Left forelimb (tissue), 1 donor: Measurements from ENCODE around the gene HECW1.
"Not testable (repeated sequence)": the region's sequence is repeated elsewhere in the genome, so short reads cannot be mapped to it uniquely, and the experiment has no call there.

Experiments used
- DNase-seq: peaks from one replicate; pipeline ENCODE4 v3.0.0-alpha.2; 2018; ENCODE audit warnings: low spot score

Gene HECW1

DNA sequence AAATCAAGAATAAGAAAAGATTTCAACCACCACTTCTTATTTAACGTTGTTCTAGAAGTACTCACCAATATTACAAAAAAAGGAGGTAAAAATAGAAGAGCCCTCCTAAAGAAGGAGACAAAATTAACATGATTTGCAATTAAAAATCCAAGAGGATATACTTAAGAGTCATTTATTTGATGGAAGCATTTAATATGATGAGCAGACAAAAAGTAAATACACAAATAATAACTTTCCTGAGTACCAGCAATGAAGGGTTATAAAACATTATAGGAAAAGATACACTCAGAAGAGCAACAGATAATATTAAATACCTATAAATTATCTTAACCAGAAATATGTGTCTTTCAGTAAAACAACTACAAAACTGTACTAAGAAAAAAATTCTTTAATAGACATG lies 363.5 kb downstream of the HECW1 start:
- DNase-seq, result no peak

DNA sequence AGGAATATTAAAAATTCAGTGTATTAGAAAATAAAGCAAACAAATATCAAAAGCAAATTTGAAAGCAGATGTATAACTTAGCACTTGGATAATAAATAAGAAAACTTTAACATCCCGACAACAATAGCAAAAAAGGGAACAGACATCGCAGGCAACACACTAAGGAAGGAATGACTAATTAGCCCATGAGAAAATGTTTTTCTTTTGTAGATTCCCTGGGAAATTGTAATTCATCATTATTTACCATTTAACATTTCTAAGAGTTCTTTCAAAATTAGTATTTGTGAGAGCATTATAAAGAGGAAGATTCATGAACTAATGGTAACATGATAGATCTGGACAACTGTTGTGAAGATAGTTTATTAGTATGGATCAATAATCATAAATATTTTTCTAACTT lies 364.4 kb downstream of the HECW1 start:
- no peak for DNase-seq

DNA sequence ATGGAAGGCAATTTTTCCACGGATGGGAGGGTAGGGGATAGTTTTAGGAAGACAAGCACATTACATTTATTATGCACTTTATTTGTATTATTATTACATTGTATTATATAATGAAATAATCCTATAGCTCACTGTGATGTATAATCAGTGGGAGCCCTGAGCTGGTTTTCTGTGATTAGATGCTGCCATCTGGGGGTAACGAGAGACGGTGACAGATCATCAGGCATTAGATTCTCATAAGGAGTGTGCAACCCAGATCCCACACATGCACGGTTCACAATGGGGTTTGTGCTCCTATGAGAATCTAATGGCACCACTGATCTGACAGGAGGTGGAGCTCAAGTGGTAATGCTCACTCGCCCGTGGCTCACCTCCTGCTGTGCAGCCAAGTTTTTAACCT lies 366.6 kb downstream of the HECW1 start:
- DNase-seq, result no peak

DNA sequence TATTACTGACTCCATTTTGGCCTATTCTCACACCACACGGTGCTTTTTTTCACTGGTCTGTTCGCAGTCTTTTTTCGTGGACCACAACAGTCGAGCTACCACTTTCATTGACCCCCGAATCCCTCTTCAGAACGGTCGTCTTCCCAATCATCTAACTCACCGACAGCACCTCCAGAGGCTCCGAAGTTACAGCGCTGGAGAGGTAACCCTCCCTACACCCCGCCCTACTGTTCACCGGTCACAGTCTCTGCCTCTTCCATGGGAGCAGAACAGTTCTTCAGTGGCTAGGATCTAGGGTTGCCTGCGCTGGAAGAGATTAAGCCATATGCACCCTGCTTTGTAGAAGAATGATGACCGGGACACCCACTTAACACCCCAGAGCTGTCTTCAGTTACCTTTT lies 367.1 kb downstream of the HECW1 start:
- DNase-seq, result no peak

DNA sequence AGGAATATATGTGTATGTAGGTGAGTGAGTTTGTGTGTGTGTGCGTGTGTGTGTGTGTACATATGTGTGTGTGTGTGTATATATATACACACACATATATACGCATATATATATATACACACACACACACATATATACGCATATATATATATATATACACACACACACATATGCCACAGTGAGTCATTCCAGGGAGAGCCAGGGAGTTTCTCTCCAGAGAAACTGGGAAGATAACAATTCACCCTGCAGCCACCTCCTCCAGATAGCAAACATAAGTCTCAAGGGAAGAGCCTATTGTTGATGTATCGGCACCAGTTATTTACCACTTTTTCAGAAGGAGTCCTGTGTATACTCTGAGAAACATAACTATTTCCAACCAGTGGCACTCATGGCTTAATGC lies 368.1 kb downstream of the HECW1 start:
- no peak for DNase-seq

DNA sequence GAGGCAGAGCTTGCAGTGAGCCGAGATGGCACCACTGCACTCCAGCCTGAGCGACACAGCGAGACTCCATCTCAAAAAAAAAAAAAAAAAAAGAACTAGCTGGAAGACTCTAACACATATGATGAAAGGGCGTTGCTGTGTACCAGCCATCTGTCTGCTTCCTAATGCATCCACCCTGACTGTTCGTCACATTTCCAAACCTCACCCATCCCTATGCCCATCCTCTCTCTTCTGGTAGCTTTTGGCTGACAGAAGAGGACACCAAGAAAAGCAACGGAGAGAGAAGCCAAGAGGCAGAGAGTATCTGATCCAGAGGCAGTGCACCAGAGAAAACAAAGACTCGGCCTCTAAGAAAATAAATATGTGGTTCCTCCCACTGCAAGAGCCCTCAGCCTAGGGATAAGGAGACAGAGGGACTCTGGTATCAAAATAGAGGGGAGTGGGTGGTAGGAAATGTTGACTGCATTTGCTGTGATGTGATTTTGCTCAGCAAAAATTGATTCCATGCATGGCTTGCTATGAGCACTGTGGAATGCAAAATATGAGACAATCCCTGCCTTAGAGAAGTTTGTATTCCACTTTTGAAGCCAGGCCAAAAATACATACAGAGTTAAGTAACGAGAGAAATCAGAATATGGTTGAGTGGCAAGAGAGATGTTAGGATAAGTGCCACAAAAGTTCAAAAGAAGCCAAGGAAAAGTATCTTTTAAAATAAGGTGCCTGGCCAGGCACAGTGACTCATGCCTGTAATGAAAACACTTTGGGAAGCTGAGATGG lies 369.6 kb downstream of the HECW1 start:
- DNase-seq, result no peak

DNA sequence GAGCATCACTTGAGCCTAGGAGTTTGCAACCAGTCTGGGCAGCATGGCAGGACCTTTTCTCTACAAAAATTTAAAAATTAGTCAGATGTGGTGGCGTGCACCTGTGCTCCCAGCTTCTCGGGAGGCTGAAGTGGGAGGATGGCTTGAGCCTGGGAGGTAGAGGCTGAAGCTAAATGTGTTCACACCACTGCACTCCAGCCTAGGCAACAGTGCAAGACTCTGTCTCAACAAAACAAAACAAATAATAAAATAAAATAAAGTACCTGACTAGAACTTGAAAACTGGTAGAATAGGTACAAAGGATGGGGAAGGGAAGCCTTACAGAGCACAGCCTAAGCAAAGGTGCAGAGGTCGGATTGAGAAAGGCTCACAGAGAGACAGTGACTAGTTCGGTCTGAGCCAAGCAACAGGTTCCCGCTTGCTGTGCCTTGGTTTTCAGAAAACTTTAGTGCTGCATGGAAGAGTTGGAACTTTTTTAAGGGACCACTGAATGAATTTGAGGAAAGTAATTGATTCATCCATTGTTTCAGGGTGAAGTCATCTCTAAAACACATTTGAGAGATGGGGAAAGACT lies 370.3 kb downstream of the HECW1 start:
- no peak for DNase-seq

DNA sequence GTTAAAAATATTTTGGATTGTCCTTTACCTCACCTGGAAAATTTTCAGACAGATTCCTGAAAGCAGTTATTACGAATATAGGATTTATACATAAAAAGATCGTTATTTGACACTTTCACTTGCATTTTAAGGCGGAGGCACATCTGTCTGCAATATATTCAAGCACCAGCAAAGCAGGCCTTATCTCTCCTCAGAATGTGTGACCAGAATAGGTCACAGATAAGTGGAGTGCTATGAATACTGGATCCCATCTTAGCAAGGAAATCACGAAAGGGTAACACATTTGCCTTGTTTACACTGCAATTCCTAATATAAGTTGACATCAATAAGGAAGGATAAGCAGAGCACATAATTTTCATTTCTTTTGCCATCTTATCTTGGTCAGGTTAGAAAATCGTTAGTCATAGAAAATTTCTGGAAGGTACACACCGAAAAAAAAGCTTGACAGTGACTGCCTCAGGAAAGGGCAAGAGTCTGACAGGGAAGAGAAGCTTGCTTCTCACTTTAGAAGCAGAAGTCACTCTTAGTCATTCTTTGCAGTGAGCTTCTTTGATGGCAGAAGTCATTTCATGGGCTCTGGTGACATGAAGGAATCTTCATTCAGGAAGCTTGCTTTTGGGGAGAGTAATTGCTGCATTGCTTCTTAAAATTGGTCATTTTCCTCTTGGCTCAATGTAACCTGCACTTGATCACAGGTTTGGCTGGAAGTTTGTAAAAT lies 372.4 kb downstream of the HECW1 start:
- DNase-seq, result no peak

DNA sequence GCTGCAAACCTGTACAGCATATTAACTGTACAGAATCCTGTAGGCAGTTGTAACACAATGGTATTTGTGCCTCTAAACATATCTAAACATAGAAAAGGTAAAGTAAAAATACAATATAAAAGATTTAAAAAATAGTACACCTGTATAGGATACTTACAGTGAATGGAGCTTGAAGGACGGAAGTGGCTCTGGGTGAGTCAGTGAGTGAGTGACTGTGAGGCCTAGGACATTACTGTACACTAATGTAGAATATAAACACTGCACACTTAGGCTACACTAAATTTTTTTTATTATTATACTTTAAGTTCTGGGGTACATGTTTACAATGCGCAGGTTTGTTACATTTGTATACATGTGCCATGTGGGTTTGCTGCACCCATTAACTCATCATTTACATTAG lies 373.1 kb downstream of the HECW1 start:
- no peak for DNase-seq

DNA sequence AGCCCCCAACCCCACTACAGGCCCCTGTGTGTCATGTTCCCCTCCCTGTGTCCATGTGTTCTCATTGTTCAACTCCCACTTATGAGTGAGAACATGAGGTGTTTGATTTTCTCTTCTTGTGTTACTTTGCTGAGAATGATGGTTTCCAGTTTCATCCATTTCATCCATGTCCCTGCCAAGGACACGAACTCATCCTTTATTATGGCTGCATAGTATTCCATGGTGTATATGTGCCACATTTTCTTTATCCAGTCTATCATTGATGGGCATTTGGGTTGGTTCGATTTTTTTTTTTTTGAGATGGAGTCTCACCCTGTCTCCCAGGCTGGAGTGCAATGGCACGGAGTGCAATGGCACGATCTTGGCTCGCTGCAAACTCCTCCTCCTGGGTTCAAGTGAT lies 373.6 kb downstream of the HECW1 start:
- not testable (repeated sequence) for DNase-seq

DNA sequence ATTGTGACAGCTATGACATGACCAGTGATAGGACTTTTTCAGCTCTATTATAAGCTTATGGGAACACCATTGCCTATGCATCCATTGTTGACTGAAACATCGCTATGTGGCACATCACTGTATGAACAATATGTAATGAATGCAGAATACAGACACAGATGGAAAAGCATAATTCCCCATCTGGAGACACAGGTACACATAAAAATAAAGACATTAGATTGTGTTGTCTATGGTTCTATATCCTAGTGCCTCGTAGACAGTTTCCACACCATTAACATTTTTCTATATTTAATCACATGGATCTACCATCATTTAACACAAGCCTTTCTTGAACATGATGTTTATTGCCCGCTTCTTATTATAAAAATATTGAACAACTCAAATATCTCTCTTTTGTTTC lies 374.2 kb downstream of the HECW1 start:
- no peak for DNase-seq

DNA sequence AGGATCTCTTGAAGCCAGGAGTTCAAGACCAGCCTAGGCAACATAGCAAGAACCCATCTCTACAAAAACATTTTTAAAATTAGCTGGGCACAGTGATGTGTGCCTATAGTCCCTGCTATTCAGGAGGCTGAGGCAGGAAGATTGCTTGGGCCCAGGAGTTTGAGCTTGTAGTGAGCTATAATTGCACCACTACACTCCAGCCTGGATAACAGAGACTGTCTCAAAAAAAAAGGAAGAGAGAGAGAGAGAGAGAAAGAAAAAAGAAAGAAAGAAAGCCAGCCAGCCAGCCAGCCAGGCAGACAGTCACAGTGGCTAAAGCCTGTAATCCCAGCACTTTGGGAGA lies 375.3 kb downstream of the HECW1 start:
- no peak for DNase-seq

DNA sequence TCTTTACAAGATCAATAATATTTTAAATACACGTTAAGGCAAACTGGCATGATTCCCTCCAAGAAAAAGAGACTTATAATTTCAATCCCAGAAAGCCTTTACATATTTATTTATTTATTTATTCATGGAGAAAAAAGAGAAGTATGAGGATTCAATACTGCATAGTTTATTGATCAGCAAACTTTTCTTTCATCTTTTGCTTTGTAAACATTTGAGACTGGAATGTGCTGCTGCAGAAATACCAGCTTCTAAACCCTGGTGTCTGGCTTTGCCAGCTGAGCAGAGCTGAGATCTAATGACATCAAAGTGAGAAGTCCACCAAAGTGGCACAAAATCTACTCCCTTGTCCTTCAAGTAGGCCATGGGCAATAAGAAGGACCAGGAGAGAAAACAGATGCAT lies 376.8 kb downstream of the HECW1 start:
- no peak for DNase-seq

DNA sequence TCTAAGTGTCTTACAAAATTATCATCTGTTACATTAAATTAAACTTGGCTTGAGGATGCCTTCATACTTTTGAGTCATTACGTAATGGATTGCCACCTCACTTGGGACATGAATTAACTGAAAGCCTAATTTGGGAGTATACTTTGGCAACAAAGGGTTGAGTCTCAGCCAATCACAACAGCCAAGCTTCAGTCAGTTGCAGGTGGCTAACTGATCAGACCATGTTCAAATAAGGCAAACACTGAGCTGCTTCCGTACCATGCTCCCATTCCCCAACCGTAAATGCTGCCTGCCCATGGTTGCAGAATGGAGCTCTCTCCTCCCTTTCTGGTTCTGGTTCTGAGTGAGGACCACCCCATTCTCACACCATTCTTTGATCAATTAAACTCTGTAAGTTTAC lies 377.6 kb downstream of the HECW1 start:
- DNase-seq, result no peak

DNA sequence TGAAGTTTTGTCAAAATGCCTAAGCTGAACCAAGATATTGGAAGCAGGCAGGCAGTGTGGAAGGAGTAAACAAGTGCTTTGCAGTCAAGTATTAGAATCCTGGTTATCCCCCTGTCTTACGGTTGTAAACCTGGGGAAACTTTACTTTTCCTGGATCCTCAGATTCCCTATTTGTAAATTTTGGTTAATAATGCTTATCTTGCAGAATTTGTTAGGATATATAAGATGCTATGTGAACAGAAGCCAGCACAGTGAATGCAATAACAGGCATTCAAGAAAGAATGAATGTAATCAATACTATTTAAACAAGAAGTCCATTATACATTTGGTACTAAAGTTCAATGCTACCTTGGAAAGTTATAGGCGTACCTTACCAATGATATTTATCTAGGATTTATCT lies 378.7 kb downstream of the HECW1 start:
- DNase-seq, result no peak

DNA sequence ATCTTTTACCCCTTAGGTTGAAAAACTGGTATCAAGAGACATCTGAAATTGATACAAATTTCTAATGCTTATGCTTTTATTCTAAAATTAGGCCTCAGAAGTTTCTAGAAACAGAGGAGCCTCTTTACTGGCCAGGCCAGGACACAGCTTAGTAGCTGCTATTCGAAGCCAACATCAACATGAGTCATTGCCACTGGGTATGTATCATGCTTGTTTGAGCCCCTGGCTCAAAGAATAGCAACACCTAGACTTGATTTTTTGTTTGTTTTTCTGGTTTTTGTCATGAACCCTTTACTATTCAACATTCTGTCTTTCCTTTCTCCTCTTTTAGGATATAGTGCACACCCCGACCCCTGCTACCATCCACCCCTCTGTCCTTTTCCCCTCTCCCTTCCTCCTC lies 379.5 kb downstream of the HECW1 start:
- DNase-seq, result no peak

DNA sequence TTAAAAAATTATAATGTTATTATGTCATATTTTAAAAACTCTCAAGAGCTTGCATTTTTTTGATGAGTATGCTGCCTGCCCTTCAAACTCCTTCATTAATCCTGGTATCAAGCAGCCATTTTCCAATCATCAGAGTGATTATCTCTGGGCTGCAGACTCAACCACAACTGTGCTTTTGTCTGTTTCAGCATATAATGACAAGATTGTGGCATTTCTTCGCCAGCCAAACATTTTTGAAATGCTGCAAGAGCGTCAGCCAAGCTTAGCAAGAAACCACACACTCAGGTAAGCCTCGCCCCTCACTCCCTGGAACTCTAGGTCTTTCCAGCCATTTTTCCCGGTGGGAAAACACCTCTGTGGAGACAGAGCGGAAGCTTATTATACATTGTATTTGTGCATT lies 380.4 kb downstream of the HECW1 start:
- no peak for DNase-seq

DNA sequence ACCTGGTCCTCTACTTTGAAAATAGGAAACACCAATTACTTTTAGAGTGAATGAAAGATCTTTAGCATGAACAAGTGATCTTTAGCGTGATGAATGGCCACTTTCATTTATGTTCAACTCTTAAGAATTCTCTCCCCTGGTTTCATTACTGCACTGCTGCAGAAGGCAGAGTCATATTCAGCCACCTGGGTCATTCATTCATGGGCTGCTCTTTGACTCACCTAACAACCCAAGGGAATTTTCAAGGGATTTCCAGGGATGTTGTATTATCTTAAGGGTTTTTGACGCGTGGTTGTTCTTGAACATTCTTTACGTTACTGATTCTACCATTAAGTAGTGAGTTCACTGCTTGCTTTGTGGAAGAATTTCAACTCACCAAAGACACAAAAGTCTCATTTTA lies 383.1 kb downstream of the HECW1 start:
- DNase-seq, result no peak

DNA sequence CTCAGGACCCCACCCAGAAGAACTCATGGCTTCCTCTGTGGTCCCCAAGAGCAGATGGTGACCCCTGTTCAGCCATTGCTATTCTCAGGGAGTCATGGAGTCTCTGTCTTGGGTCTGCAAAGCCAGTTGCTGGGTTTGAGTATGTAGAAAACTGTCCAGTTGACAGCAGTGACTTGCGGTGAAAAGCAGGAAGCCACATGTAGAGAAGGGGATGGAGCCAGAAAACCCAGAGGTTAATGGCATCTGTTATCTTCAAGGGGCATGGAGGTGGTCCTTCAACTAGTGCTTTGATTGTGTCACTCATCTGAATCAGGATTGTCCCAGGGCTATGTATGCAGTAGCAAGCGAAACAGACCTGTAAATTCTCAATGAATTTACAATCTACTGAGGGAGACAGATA lies 384.1 kb downstream of the HECW1 start:
- DNase-seq, result no peak

DNA sequence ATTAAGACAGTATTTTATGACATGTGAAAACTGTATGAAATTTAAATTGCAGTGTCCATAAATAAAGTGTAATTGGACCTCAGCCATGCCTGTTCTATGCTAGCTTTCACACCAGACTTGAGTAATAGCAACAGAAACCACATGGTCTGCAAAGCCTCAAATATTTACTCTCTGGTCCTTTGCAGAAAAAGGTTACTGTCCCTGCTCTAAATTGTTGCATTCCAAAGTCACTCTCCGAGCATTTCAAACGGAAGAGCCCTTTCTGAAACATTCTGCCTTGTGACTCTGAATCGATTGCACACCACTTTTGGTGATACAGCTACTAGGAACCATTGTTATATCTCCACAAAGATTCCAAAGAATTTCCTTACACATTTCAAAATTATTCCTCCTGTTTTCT lies 389.4 kb downstream of the HECW1 start:
- no peak for DNase-seq

DNA sequence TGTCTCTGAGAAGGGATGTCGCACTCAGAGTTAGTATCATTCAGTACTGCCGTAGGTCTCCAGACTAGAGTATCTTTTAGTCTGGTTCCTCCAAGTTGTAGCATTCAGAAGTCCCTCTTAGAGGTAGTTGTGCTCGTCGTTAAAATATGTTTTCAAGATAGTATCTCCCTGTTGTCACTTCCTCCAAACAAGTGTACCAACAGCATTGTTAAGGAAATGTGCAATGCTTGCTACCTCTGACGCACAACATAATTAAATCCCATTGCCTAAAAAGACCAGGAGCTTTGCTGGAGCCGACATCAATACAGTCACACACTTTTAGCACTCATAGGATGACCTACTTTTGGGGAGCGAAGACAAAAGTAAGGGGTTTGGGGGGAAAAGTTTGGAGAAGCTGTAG lies 390.5 kb downstream of the HECW1 start:
- DNase-seq, result no peak

DNA sequence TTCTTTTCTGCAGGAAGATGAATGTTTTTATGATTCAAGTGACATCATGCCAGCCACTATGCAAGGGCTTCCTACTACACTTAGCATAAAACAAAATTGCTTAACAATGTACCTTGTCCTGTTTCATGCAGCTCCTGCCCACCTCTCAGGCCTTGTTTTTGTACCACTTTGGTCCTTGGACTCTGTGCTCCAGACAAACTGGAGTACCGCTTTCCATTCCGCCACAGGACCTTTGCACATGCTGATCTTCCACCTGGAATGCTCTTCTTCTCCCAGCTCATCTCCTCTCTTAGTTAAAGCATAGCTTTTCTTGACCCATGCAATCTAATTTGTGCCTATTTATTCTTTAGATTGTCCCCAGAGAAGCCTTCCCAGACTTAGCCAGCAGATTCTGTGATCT lies 393.0 kb downstream of the HECW1 start:
- DNase-seq, result no peak

DNA sequence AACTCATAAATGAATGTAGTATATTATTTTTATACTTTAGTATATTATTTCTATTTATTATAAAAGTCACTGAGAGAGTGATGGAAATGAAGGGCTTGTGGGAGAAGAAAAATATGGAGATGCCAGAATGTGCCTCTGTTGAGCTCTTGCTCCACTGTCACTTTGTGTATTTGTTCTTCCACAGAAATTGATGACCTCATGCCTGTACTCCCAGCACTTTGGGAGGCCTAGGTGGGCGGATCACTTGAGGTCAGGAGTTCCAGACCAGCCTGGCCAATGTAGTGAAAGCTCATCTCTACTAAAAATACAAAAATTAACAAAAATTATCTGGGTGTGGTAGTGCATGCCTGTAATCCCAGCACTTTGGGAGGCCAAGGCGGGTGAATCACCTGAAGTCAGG lies 394.0 kb downstream of the HECW1 start:
- no peak for DNase-seq

DNA sequence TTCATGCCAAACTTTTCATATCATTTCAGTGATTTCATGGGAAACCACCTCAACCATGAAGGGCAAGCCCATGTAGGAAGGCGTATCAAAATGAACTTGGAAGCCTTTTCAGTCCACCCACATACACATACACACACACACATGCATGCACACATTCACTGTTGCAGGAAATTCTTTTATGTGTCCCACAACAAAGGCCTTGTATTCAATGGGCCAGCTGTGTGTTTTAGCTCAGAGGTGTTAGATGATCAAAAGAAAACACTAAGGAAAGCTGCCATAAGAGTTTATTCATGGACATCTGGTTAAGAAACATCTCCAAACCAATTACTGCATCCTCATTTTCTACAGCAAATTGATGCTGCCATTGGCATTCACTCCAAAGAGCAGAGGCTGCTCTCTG lies 396.0 kb downstream of the HECW1 start:
- DNase-seq, result no peak
